ENCODE measurements around the gene OSM.

DNA sequence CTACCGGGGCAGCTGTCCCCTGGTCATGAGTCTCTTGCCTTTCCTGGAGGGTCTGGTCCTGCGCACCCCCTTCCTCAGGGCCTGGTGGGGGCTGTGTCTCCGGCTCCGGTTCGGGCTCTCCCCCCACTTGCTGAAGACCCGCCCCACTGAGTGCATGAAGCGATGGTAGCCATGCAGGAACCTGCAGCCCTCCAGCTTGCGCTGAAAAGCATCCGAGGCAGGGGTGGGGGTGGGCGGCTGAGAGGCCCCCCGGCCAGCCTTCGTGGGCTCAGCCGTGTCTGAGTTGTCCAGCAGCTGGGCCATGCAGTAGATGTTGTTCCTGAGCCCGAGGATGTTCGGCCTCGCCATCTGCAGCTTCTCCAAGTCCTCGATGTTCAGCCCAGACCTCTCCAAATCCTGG lies 2.8 kb downstream of the OSM start:
- TF ChIP-seq GATA2 (IDR thresholded peaks at IDR 0.05; ENCODE audit: low read depth, low read length): no peak
- no peak for TF ChIP-seq GATA3 (IDR thresholded peaks at IDR 0.05; ENCODE audit: low read depth, low read length)
